GM12864 (cell line): Measurements from ENCODE around the gene NINL.
"Not testable (repeated sequence)": the region's sequence is repeated elsewhere in the genome, so short reads cannot be mapped to it uniquely, and the experiment has no call there.

ENCODE experiments used
- DNase-seq: peaks from one replicate; pipeline ENCODE4 v3.0.0-alpha.2; 2011; ENCODE audit warnings: low read depth
- H3K4me3 ChIP-seq: 2 replicates; pipeline ENCODE4 v1.5.1; 2011; ENCODE audit warnings: mild to moderate bottlenecking, low read depth, low read length, control low read depth
- CTCF ChIP-seq: IDR thresholded peaks from 2 replicates; pipeline ENCODE4 v1.5.1; 2011; ENCODE audit warnings: low read depth, mild to moderate bottlenecking, moderate library complexity, low read length, control low read depth, inconsistent platforms; ENCODE audit errors: missing control alignments

The NINL gene

GRCh38 chr20:25478889-25479568 is 106.3 kb downstream of the NINL start:
- TF ChIP-seq CTCF = no peak
- H3K4me3 ChIP-seq = no peak overlapping the region
- DNase-seq = no peak

- no peak for TF ChIP-seq CTCF
Measured at GRCh38 chr20:25477014-25477882, 108.1 kb downstream of the NINL start.

GRCh38 chr20:25476106-25477013 is 109.0 kb downstream of the NINL start:
- DNase-seq = no peak

More at GRCh38 chr20:25477014-25477882, 108.1 kb downstream of the NINL start:
- no peak overlapping the region for H3K4me3 ChIP-seq
- DNase-seq = no peak

GRCh38 chr20:25473297-25473696 is 112.0 kb downstream of the NINL start:
- H3K4me3 ChIP-seq, DNase-seq: not testable (repeated sequence)

More at GRCh38 chr20:25476106-25477013, 109.0 kb downstream of the NINL start:
- H3K4me3 ChIP-seq = no peak overlapping the region
- no peak for TF ChIP-seq CTCF

- DNase-seq = no peak
- TF ChIP-seq CTCF = no peak
- no peak overlapping the region for H3K4me3 ChIP-seq
Measured at GRCh38 chr20:25471020-25471419, 114.3 kb downstream of the NINL start.

GRCh38 chr20:25470045-25470444 is 115.3 kb downstream of the NINL start:
- TF ChIP-seq CTCF = peak; percentile 79
- peak; percentile 16 for DNase-seq
- H3K4me3 ChIP-seq = no peak overlapping the region

GRCh38 chr20:25469558-25469957 is 115.8 kb downstream of the NINL start:
- H3K4me3 ChIP-seq = no peak overlapping the region
- no peak for DNase-seq
- no peak for TF ChIP-seq CTCF
